ENCODE data around the gene SPATA3. TPM values are rescaled to one million over a fixed set of nuclear protein-coding genes. Genes with fewer than 3 reads are reported as not detected.

The SPATA3 gene
- total and polyA plus RNA-seq, 2 experiments from 2014 or later: not detected

GRCh38 chr2:231002641-231003040, 6.7 kb downstream of the SPATA3 start:
- Histone ChIP-seq H3K4me2 (no peak overlapping the region), H3K27ac (ENCODE audit: low read depth) (no peak overlapping the region), H4K20me1 (replicated peaks; ENCODE audit: insufficient read depth) (no peaks in the 10 kb centered on the region), H3K27me3 (ENCODE audit: insufficient read depth) (0 out of 2 replicates have a peak, but pooled peaks cover 8% of the 10 kb centered on the region), H3K36me3 (ENCODE audit: insufficient read depth) (no peaks in the 10 kb centered on the region), H3K9me2 (ENCODE audit: insufficient read depth) (peaks cover 7% of the 10 kb centered on the region; the same call in 1 of the 2 replicates), H3K79me2 (replicated peaks; ENCODE audit: insufficient read depth) (no peaks in the 10 kb centered on the region), H2AFZ (no peak overlapping the region), H3K4me3 (no peak overlapping the region), H3K4me1 (ENCODE audit: insufficient read depth) (no peaks in the 10 kb centered on the region), H3F3A (replicated peaks; ENCODE audit: low read depth) (no peaks in the 10 kb centered on the region)
- peaks cover 8% of the 10 kb centered on the region; the same call in 2 of the 3 replicates for H3K4me1 Mint-ChIP-seq
- no peak overlapping the region for H3K4me3 Mint-ChIP-seq
- H3K27ac Mint-ChIP-seq: no peak overlapping the region
- no peak for TF ChIP-seq CREB1 (CRISPR knock-in tag; IDR thresholded peaks at IDR 0.05; ENCODE audit: low read depth)
- TF ChIP-seq, protein P1, sequence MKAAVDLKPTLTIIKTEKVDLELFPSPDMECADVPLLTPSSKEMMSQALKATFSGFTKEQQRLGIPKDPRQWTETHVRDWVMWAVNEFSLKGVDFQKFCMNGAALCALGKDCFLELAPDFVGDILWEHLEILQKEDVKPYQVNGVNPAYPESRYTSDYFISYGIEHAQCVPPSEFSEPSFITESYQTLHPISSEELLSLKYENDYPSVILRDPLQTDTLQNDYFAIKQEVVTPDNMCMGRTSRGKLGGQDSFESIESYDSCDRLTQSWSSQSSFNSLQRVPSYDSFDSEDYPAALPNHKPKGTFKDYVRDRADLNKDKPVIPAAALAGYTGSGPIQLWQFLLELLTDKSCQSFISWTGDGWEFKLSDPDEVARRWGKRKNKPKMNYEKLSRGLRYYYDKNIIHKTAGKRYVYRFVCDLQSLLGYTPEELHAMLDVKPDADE (IDR thresholded peaks at IDR 0.05): no peak
- TF ChIP-seq NANOG (IDR thresholded peaks at IDR 0.05; ENCODE audit: borderline replicate concordance): no peak
- TF ChIP-seq ZNF462 (CRISPR knock-in tag; IDR thresholded peaks at IDR 0.05): no peak
- no peak for TF ChIP-seq STAT1 (IDR thresholded peaks at IDR 0.05; ENCODE audit: unreplicated experiment)
- TF ChIP-seq POLR2AphosphoS5 (IDR thresholded peaks at IDR 0.05; ENCODE audit: low read depth): no peak
- TF ChIP-seq ZNF114 (CRISPR knock-in tag; IDR thresholded peaks at IDR 0.05): no peak
- TF ChIP-seq, protein P2, sequence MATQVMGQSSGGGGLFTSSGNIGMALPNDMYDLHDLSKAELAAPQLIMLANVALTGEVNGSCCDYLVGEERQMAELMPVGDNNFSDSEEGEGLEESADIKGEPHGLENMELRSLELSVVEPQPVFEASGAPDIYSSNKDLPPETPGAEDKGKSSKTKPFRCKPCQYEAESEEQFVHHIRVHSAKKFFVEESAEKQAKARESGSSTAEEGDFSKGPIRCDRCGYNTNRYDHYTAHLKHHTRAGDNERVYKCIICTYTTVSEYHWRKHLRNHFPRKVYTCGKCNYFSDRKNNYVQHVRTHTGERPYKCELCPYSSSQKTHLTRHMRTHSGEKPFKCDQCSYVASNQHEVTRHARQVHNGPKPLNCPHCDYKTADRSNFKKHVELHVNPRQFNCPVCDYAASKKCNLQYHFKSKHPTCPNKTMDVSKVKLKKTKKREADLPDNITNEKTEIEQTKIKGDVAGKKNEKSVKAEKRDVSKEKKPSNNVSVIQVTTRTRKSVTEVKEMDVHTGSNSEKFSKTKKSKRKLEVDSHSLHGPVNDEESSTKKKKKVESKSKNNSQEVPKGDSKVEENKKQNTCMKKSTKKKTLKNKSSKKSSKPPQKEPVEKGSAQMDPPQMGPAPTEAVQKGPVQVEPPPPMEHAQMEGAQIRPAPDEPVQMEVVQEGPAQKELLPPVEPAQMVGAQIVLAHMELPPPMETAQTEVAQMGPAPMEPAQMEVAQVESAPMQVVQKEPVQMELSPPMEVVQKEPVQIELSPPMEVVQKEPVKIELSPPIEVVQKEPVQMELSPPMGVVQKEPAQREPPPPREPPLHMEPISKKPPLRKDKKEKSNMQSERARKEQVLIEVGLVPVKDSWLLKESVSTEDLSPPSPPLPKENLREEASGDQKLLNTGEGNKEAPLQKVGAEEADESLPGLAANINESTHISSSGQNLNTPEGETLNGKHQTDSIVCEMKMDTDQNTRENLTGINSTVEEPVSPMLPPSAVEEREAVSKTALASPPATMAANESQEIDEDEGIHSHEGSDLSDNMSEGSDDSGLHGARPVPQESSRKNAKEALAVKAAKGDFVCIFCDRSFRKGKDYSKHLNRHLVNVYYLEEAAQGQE (IDR thresholded peaks at IDR 0.05; ENCODE audit: unreplicated experiment): no peak
- no peak for TF ChIP-seq EZH2phosphoT487 (IDR thresholded peaks at IDR 0.05; ENCODE audit: unreplicated experiment)
- TF ChIP-seq, protein P3, sequence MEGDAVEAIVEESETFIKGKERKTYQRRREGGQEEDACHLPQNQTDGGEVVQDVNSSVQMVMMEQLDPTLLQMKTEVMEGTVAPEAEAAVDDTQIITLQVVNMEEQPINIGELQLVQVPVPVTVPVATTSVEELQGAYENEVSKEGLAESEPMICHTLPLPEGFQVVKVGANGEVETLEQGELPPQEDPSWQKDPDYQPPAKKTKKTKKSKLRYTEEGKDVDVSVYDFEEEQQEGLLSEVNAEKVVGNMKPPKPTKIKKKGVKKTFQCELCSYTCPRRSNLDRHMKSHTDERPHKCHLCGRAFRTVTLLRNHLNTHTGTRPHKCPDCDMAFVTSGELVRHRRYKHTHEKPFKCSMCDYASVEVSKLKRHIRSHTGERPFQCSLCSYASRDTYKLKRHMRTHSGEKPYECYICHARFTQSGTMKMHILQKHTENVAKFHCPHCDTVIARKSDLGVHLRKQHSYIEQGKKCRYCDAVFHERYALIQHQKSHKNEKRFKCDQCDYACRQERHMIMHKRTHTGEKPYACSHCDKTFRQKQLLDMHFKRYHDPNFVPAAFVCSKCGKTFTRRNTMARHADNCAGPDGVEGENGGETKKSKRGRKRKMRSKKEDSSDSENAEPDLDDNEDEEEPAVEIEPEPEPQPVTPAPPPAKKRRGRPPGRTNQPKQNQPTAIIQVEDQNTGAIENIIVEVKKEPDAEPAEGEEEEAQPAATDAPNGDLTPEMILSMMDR (conservative IDR thresholded peaks at IDR 0.05; ENCODE audit: low read depth in 2 of 2): no peak
- no peak for TF ChIP-seq JUNB (IDR thresholded peaks at IDR 0.05; ENCODE audit: unreplicated experiment)
- no peak for TF ChIP-seq ZNF331 (CRISPR knock-in tag; IDR thresholded peaks at IDR 0.05; ENCODE audit: low read depth)
- TF ChIP-seq EZH2 (IDR thresholded peaks at IDR 0.05; ENCODE audit: low read depth, unreplicated experiment): no peak
- H3K9me3 Mint-ChIP-seq: peaks cover 19% of the 10 kb centered on the region
- DNase-seq (ENCODE audit: low spot score) (no peak), ATAC-seq (no peak)
- peaks cover 10% of the 10 kb centered on the region for H3K36me3 Mint-ChIP-seq (ENCODE audit: low read depth)
- H3K27me3 Mint-ChIP-seq (ENCODE audit: insufficient read depth, low read depth, poor library complexity): peaks cover 2% of the 10 kb centered on the region
